ENCODE data around the gene ARHGAP10.
A peak's percentile ranks its signal among the peaks of the same experiment; 100 is the strongest.

The ARHGAP10 gene

DNA sequence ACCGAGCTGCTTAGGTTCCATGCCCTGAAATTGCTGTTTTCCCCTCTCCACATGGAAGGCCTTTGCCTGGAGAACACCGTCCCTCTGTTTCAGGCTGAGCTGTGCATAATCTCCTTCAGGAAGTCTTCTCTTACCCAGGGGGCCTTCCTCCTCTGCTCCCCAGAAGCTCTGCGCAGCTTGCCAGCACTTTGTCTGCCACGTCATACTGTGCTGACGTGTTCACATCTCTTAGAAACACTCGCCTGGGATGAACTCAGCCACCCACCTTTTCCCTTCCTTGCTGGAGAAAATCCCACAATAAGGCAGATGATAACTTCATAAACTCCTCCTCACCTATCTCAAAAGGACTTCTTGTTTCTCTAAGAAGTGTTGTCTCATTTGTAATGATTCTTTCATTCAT is 110.7 kb downstream of the ARHGAP10 start:
- DNase-seq (ENCODE audit: insufficient read length, low spot score) = no peak
- peak; percentile 23 for FAIRE-seq

GRCh38 chr4:147843162-147843561 is 111.3 kb downstream of the ARHGAP10 start:
- FAIRE-seq = peak; percentile 44
- DNase-seq (ENCODE audit: insufficient read length, low spot score) = no peak

GRCh38 chr4:147844781-147845180 is 112.9 kb downstream of the ARHGAP10 start:
- FAIRE-seq (no peak), DNase-seq (ENCODE audit: insufficient read length, low spot score) (no peak)

GRCh38 chr4:147846318-147847155 is 114.6 kb downstream of the ARHGAP10 start:
- DNase-seq (ENCODE audit: insufficient read length, low spot score) = no peak
- FAIRE-seq = peak; percentile 89

GRCh38 chr4:147847751-147848590 is 116.1 kb downstream of the ARHGAP10 start:
- DNase-seq (ENCODE audit: insufficient read length, low spot score) (no peak), FAIRE-seq (peak; percentile 39)

DNA sequence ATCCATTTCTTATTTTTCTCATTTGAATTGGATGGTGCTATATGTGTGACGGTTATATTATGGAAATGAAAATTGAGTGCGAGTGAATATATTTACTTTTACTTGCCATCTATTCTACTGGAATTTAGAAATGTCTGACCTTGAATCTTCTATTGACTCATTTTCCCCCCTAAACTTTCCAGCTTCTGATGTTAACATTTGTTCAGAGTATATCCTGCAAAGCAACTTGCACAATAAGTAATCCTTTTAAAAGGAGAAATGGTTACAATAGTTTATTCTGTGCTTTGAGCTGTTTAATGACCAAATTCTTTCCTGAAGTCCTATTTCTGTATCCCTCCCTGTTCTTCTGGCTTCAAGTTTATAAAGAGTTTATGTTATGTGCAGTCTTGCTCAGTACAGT is 116.7 kb downstream of the ARHGAP10 start:
- DNase-seq (ENCODE audit: insufficient read length, low spot score) (no peak), FAIRE-seq (no peak)

- DNase-seq (ENCODE audit: insufficient read length, low spot score) (no peak), FAIRE-seq (no peak)
These were observed 119.2 kb downstream of the ARHGAP10 start for GRCh38 chr4:147851135-147851534.

DNA sequence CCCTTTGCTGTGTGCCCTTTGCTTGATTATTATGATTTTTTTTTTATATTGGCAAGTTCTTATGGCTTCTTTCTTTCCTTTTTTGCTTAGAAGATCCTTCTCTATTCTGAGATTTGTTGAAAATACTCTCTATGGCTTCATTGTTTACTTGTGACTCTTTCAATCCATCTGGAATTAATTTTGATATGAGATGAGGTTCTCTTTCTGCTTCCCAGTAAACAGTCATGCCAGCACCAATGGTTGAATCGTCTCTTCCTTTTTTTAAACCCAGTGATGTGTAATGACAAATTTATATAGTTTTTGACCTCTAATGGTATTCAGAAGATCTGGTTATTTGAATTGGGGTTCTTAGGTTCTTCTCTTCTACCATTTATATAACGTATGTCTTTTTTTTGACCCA is 121.8 kb downstream of the ARHGAP10 start:
- DNase-seq (ENCODE audit: insufficient read length, low spot score) (no peak), FAIRE-seq (peak; percentile 57)

DNA sequence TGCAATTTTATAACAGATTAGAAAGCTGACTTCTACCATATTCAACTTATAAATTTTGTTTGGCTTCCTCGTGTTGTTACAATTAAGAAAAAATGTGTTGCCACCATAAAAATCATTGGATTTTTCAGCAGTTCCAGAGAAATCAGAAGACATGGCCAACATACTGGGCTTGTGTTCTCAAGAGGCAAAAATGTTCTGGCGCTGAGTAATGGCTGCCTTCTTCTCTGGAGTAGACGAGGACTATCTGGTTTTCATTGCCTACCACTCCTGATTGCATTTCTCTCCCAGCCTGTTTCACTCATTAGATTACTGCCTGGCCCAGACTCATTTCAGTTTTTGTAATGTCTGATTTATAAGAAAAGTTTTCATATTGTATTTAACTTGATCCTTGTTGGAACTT is 122.3 kb downstream of the ARHGAP10 start:
- DNase-seq (ENCODE audit: insufficient read length, low spot score) (no peak), FAIRE-seq (no peak)

GRCh38 chr4:147855571-147856009 is 123.7 kb downstream of the ARHGAP10 start:
- DNase-seq (ENCODE audit: insufficient read length, low spot score) (no peak), FAIRE-seq (no peak)

- FAIRE-seq = no peak
- no peak for DNase-seq (ENCODE audit: insufficient read length, low spot score)
These were observed 129.1 kb downstream of the ARHGAP10 start for GRCh38 chr4:147860960-147861359.

GRCh38 chr4:147862043-147862692 is 130.3 kb downstream of the ARHGAP10 start:
- DNase-seq (ENCODE audit: insufficient read length, low spot score) (no peak), FAIRE-seq (no peak)

- FAIRE-seq (peak; percentile 78), DNase-seq (ENCODE audit: insufficient read length, low spot score) (no peak)
These were observed 131.3 kb downstream of the ARHGAP10 start for GRCh38 chr4:147863111-147863747.

- no peak for DNase-seq (ENCODE audit: insufficient read length, low spot score)
- FAIRE-seq = no peak
These were observed 132.1 kb downstream of the ARHGAP10 start for GRCh38 chr4:147863808-147864472.

DNA sequence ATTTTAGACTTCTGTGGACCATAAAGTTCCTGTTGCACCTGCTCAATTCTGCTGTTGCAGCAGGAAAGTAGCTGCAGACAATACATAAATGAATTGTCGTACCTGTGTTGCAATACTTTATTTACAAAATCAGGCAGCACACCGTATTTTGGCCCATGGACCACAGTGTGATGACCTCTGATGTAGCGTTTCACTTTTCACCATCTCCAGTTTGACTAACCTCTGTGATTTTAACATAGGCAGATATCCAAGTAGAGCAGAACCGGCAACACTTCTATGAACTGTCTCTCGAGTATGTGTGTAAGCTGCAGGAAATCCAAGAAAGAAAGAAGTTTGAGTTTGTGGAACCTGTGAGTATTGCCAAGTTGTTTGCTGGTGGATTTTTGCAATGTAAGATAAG is 132.7 kb downstream of the ARHGAP10 start:
- peak; percentile 4 for FAIRE-seq

GRCh38 chr4:147865926-147866325 is 134.0 kb downstream of the ARHGAP10 start:
- no peak for FAIRE-seq
- no peak for DNase-seq (ENCODE audit: insufficient read length, low spot score)

More for the DNA sequence above, 132.7 kb downstream of the ARHGAP10 start:
- no peak for DNase-seq (ENCODE audit: insufficient read length, low spot score)

DNA sequence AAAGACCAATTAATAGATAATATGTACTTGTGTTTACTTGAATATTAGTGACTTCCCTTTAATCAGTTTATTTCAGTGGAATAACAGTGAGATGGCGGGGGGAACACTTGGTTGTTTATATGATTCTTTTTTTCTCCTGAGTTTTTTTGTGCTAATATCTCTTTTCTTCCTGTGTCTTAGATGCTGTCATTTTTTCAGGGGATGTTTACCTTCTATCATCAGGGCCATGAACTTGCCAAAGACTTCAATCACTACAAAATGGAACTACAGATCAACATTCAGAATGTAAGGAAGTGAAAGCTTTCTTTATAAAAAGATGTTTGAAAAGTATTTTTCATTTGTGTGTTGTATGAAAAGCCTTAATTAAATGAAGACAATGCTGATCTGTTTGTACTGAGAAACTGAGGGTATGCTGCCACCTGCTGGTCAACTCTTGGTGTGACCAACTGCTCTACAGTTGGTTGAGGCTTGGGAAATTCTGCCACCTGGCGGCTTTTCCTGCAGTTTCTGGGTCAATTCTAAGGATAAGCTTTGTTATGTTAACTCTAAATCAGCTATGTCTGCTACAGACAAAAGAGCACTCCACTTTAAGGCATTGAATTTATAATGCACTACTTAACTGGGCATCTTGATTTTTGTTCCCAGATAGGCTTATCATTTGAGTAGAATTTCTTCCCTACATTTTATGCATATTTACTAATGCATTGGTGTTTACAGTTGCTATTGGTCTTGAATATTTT is 134.8 kb downstream of the ARHGAP10 start:
- DNase-seq (ENCODE audit: insufficient read length, low spot score) (peak; percentile 65), FAIRE-seq (peak; percentile 99)

DNA sequence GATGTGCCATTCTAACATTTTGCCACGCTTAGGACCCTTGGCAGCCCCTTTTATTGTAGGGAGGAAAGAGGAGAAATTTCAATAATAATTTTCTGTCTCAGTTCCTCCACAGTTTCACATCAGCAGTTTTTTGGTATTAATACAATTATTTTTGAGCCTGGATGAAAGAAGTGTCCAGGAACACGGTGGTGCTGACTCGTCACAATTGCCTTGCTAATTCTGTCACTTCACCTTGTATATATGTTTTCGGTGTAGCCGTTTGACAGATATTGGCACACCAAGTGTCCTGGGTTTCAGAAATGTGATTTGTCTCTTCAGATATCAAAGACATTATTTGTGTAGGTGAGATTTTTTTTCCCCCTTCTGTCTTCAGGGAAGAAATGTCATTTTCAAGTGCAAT is 142.2 kb downstream of the ARHGAP10 start:
- DNase-seq (ENCODE audit: insufficient read length, low spot score) = no peak
- FAIRE-seq = no peak

DNA sequence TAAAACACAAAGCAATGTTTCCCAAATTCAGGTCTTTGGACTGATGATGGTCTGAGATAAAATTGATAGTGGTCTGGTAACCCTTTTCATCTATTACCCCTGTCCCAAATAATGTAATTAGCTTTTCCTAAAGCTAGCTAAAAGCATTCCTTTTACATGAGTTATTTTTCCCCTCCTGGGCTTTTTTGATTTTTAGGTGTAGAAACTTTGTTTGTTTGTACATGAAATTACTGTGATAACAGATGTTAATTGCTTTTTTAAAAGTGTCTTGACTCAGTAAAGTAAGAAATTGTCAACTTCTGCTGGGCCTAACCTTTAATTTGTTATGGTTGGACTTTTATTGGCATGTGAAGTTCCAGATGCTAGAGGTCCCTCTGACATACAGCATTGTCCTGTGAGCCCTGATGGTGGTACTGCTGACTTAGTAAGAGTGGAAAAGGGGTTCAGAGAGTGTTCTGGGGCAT is 145.5 kb downstream of the ARHGAP10 start:
- no peak for FAIRE-seq
- DNase-seq (ENCODE audit: insufficient read length, low spot score) = no peak

All from GM19239 (cell line).